EL (cell line): Measurements from ENCODE around the gene RRBP1.
A peak's percentile ranks its signal among the peaks of the same experiment; 100 is the strongest.

ENCODE experiments used
- DNase-seq: peaks from one replicate; pipeline ENCODE4 v3.0.0-alpha.2; 2016

RRBP1 gene

DNA sequence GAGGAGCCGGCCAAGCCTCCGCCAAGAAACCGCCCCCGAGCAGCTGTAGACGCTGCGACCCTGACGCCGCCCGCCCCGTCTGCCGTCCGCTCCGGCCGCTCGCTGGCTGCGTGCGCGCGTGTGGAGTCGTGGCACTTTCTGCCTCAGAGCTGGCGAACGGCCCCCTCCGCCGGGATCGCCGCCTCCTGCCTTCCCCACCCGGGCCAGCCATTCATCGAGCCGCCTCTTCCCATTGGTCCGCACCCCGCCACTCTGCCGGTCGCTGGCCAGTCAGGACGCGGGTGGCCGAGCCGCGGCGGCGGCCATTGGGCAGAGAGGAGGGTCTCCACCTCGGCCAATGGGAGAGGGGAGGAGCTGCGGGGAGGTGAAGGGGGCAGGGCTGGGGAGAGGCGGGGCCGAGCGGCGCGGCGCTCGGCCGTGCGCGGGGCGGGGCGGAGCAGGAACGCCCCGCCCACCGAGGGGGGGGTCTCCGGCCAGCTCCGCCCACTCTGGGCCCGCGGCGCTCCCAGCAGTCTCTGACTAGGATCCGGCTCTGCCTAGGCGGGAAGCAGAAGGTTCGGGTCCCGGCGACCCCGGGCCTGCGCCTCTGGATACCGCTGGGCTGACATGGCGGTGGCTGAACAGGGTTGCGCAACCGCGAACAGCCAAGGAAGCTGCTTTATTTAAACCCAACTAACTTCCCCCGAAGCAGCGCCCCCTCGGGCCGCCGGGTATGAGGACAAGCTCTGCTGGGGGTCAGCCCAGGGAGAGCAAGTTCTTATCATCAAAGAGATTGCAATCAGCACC lies at the start of gene RRBP1:
Gene RRBP1, minus strand, starts transcription at position 140 of the 786 bp plus-strand sequence. CDS start 21,735 bp downstream, outside the sequence.
- DNase-seq = peak; percentile 98

DNA sequence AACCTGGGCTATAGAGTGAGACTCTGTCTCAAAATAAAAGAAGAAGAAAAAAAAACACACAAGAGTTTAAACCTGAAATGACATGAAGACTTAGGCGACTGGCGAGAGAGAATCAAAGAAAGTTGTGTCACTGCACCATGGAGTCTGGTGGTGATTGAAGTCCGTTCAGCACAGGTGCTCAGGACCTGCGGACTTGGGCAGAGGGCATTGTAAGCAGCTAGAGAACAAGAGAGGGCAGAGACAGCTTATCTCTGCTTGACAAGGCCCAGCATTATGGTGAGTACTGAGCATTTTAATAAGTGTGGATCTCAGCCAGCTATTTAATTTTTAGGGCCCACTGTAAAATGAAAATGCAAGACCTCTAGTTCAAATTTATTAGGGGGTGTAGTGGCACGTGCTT lies 49.2 kb upstream of the RRBP1 start:
- no peak for DNase-seq

DNA sequence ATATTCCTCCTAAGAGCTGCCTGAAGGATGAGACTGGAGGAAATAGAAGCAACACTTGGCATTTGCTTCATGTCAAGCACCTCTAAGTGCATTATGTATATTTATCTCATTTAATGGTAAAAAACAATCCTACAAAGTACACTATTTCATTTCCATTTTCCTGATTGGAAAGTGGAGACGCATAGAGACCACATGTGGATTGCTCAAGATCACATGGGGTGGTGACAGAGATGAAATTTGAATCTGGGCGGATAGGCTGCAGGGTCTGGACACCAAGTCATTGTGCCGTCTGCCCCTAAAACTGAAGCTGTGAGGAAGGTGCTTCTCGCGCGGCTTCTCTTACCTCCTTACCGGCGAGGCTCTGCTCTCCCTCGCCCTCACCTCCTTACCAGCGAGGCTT lies 48.0 kb upstream of the RRBP1 start:
- no peak for DNase-seq

GRCh38 chr20:17728074-17728473 lies 46.0 kb upstream of the RRBP1 start:
- no peak for DNase-seq

- no peak for DNase-seq
Measured at GRCh38 chr20:17727351-17727750, 45.3 kb upstream of the RRBP1 start.

DNA sequence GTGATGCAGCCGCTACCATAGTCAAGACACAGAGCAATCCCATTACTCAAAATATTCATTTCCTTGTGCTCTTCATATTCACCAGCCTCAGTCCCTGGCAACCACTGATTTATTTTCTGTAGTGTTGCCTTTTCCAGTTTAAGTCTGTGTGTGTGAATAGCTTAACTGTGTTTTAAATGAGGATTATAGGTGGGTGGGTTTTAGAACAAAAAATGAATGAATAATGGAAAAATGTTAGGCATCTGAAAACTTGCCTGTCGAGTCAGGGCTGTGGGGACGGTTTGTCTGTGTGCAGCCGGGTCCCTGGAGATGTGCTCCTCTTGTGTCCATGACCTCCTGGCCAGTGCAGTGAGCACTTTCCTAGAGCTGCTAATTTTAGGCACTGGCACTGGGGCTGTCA lies 44.9 kb upstream of the RRBP1 start:
- no peak for DNase-seq

- DNase-seq = no peak
Measured at GRCh38 chr20:17725094-17725835, 43.2 kb upstream of the RRBP1 start.

DNA sequence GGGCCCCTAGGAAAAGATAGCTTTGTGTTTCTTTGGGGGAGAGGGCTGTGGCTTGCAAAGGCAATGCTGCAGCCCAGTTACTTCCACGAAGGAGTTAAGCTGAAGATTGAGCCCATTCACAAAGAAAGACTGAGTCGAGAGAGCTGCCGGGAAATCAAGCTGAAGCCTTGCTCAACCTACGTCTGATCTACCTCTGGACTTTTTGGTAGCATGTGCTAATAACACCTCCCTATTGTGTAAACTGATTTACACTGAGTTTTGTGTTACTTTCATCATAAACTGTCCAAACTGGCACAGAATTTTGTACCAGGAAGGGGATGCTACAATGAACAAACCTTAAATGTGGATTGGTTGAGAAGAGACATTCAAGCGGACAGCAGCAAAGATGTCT lies 41.3 kb upstream of the RRBP1 start:
- no peak for DNase-seq

DNA sequence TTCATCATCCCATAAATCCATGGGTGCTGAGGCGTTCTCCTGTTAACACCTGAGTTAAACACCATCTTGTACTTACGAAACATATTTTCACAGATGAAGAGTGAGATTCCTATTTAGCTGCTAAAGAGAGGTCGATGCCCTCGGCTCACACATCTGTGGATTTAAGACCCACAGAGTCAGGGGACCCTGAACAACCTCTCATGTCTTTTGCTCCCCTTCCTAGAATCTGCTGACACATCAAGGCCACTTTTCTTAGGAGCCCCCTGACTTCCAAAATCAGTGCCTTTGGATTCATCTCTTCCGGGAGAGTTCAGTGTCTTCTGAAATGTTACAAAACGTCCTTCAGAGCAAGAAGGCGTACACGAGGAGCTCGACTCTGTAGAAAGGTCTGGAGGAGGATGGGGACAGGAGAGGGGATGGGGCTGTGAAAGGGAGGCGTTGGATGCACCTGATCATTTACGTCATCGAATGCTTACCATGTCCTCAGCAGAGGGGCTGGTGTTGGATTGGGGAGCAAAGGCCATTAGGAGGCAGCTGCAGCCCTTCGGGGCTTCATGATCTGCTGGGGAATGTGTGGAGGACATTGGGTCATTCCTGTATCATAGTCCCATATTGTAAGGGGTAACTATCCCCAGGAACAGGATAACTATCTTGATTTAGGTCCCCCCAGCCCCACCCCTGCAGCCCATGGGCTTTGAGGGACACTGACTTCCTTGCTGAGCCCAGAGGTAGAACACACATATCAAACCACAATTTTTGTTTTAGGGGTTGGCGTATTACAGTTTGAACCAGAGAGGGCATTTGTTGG lies 40.7 kb upstream of the RRBP1 start:
- no peak for DNase-seq

GRCh38 chr20:17721802-17722486 lies 39.9 kb upstream of the RRBP1 start:
- no peak for DNase-seq

DNA sequence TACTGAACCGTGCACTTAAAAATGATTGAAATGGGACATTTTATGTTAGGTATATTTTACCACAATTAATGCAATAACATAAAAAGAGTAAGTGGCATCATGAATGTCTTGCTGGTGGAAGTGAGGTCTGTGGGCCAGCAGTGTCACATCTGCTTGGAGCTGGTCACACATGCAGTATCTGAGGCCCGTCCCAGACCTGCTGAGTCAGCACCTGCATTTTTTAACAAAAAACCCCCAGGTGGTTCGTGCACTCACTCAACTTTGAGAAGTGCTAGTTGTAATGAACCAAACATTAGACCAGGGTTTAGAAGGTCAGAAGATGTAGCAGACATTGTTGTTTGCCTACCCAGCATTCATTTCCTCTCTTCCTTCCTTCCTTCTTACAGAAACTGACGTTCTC lies 38.7 kb upstream of the RRBP1 start:
- no peak for DNase-seq

DNA sequence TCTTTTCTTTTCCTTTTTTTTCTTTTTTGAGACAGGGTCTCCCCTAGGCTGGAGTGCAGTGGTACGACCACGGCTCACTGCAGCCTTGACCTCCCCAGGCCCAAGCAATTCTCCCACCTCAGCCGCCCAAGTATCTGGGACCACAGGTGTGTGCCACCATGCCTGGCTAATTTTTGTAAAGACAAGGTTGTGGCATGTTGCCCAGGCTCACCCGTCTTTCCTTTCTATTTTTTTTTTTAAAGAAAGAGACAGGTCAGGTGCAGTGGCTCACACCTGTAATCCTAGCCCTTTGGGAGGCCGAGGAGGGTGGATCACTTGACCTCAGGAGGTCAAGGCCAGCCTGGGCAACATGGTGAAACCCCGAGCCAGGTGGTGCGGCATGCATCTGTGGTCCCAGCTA lies 34.3 kb upstream of the RRBP1 start:
- DNase-seq = no peak

DNA sequence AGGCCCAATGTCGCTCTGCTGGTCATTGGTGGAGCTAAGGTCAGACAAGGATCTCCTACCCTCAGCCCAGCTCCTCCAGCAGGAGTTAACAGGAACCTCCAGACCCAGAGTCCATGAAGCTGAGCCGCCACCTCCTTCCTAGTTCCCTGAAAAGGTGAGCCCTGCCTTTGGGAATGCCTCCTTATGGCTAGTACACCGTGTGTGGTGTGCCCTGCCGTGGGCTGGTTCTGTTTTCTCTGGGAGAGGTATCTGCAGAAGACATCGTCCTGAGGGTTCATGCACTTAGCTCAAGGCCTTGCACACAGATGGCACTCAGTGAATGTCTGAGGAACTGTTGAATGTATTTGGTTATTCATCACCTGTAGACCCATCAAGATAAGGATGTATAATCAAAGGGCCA lies 33.0 kb upstream of the RRBP1 start:
- DNase-seq = no peak

DNA sequence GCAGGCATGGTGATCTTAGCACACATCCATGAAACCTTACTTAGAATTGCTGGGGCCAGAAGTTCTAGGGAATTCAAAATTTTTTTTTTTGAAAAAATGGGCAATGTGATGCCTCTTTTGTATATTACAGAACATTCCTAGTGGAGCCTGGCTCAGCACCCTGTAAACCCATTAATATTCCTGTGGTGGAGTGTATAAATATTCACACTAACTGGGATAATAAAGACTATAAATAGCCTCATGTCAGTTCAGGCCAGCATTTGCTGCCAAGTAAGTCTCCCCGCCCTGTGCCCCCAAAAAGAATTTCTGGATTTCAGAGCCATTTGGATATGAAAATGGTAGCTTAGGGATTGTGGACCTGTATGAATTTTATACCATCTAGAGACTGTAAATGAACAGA lies 32.6 kb upstream of the RRBP1 start:
- DNase-seq = no peak

GRCh38 chr20:17712708-17713107 lies 30.7 kb upstream of the RRBP1 start:
- no peak for DNase-seq

GRCh38 chr20:17712201-17712600 lies 30.2 kb upstream of the RRBP1 start:
- DNase-seq = no peak

GRCh38 chr20:17711267-17711627 lies 29.2 kb upstream of the RRBP1 start:
- no peak for DNase-seq

GRCh38 chr20:17710379-17711266 lies 28.6 kb upstream of the RRBP1 start:
- no peak for DNase-seq

- no peak for DNase-seq
Measured at GRCh38 chr20:17709361-17710293, 27.6 kb upstream of the RRBP1 start.

- DNase-seq = no peak
Measured at GRCh38 chr20:17708675-17709360, 26.8 kb upstream of the RRBP1 start.
